NT2/D1 (cell line): ENCODE results near the gene PBX1.

Source experiments
- DNase-seq: peaks from one replicate; pipeline ENCODE4 v3.0.0-alpha.2; 2011; ENCODE audit warnings: low read depth, low spot score
- H3K27me3 ChIP-seq: 2 replicates; pipeline ENCODE4 v1.6.0; 2011; ENCODE audit warnings: mild to moderate bottlenecking; ENCODE audit not compliant: insufficient read length, insufficient read depth
- H3K36me3 ChIP-seq: 2 replicates; pipeline ENCODE4 v1.6.1; 2011; ENCODE audit warnings: mild to moderate bottlenecking, low read length, mixed read lengths; ENCODE audit not compliant: insufficient read depth, insufficient read length
- H3K4me1 ChIP-seq: 2 replicates; pipeline ENCODE4 v1.5.1; 2011; ENCODE audit not compliant: insufficient read depth, insufficient read length
- H3K4me3 ChIP-seq: 2 replicates; pipeline ENCODE4 v1.5.1; 2011; ENCODE audit warnings: low read depth; ENCODE audit not compliant: insufficient read length
- H3K9ac ChIP-seq: 2 replicates; pipeline ENCODE4 v1.6.0; 2011; ENCODE audit warnings: low read depth; ENCODE audit not compliant: insufficient read length
- H3K9me3 ChIP-seq: 2 replicates; pipeline ENCODE4 v1.5.1; 2011; ENCODE audit warnings: mild to moderate bottlenecking, low read length; ENCODE audit not compliant: insufficient read depth
- SUZ12 ChIP-seq: IDR thresholded peaks from 2 replicates; pipeline ENCODE4 v1.6.1; 2011; ENCODE audit not compliant: insufficient read length, insufficient read depth; ENCODE audit errors: extremely low read depth
- YY1 ChIP-seq: IDR thresholded peaks from 2 replicates; pipeline ENCODE4 v1.6.1; 2011; ENCODE audit not compliant: insufficient read length, insufficient read depth
- ZNF274 ChIP-seq: IDR thresholded peaks from 2 replicates; pipeline ENCODE4 v1.6.1; 2011; ENCODE audit warnings: mild to moderate bottlenecking, low read depth, low read length

PBX1 gene

GRCh38 chr1:164868990-164869389 lies 310.0 kb downstream of the PBX1 start:
- Histone ChIP-seq H3K36me3 (no peaks in the 10 kb centered on the region), H3K27me3 (no peaks in the 10 kb centered on the region), H3K4me1 (no peaks in the 10 kb centered on the region), H3K4me3 (no peak overlapping the region), H3K9me3 (no peaks in the 10 kb centered on the region), H3K9ac (no peak overlapping the region)
- no peak for TF ChIP-seq ZNF274
- no peak for TF ChIP-seq YY1
- no peak for TF ChIP-seq SUZ12
- DNase-seq: no peak

GRCh38 chr1:164875518-164875917 lies 316.5 kb downstream of the PBX1 start:
- Histone ChIP-seq H3K9me3 (no peaks in the 10 kb centered on the region), H3K9ac (no peak overlapping the region), H3K4me3 (no peak overlapping the region), H3K36me3 (no peaks in the 10 kb centered on the region), H3K27me3 (no peaks in the 10 kb centered on the region), H3K4me1 (no peaks in the 10 kb centered on the region)
- DNase-seq: no peak
- TF ChIP-seq SUZ12: no peak
- no peak for TF ChIP-seq YY1
- no peak for TF ChIP-seq ZNF274

- Histone ChIP-seq H3K4me3 (no peak overlapping the region), H3K36me3 (no peaks in the 10 kb centered on the region), H3K9ac (no peak overlapping the region), H3K9me3 (no peaks in the 10 kb centered on the region), H3K27me3 (no peaks in the 10 kb centered on the region), H3K4me1 (no peaks in the 10 kb centered on the region)
- DNase-seq: no peak
- TF ChIP-seq SUZ12 (no peak), ZNF274 (no peak), YY1 (no peak)
These were observed 317.6 kb downstream of the PBX1 start for GRCh38 chr1:164876398-164877116.

GRCh38 chr1:164880199-164880598 lies 321.2 kb downstream of the PBX1 start:
- Histone ChIP-seq H3K27me3 (no peaks in the 10 kb centered on the region), H3K36me3 (no peaks in the 10 kb centered on the region), H3K9me3 (no peaks in the 10 kb centered on the region), H3K9ac (no peak overlapping the region), H3K4me1 (no peaks in the 10 kb centered on the region), H3K4me3 (no peak overlapping the region)
- DNase-seq: no peak
- TF ChIP-seq ZNF274: no peak
- TF ChIP-seq SUZ12: no peak
- TF ChIP-seq YY1: no peak

- no peaks in the 10 kb centered on the region for H3K9me3 ChIP-seq
These were observed 321.7 kb downstream of the PBX1 start for GRCh38 chr1:164880644-164881043.

GRCh38 chr1:164885311-164885710 lies 326.3 kb downstream of the PBX1 start:
- no peaks in the 10 kb centered on the region for H3K27me3 ChIP-seq
- no peaks in the 10 kb centered on the region for H3K36me3 ChIP-seq
- no peak for DNase-seq
- H3K4me3 ChIP-seq: no peak overlapping the region
- no peaks in the 10 kb centered on the region for H3K4me1 ChIP-seq
- TF ChIP-seq SUZ12: no peak
- TF ChIP-seq ZNF274: no peak
- TF ChIP-seq YY1: no peak
- no peaks in the 10 kb centered on the region for H3K9me3 ChIP-seq
- no peak overlapping the region for H3K9ac ChIP-seq

More at GRCh38 chr1:164880644-164881043, 321.7 kb downstream of the PBX1 start:
- no peak for DNase-seq
- Histone ChIP-seq H3K9ac (no peak overlapping the region), H3K36me3 (no peaks in the 10 kb centered on the region), H3K4me1 (no peaks in the 10 kb centered on the region), H3K27me3 (no peaks in the 10 kb centered on the region), H3K4me3 (no peak overlapping the region)
- TF ChIP-seq YY1 (no peak), ZNF274 (no peak), SUZ12 (no peak)

GRCh38 chr1:164886101-164886500 lies 327.1 kb downstream of the PBX1 start:
- no peak for TF ChIP-seq YY1
- TF ChIP-seq ZNF274: no peak
- TF ChIP-seq SUZ12: no peak

More at GRCh38 chr1:164886101-164886500, 327.1 kb downstream of the PBX1 start:
- Histone ChIP-seq H3K4me1 (no peaks in the 10 kb centered on the region), H3K9me3 (no peaks in the 10 kb centered on the region), H3K27me3 (no peaks in the 10 kb centered on the region), H3K9ac (no peak overlapping the region), H3K4me3 (no peak overlapping the region), H3K36me3 (no peaks in the 10 kb centered on the region)
- DNase-seq: no peak
